PFSK-1 (cell line): ENCODE data around the gene PM20D2.

Source experiments
- FOXP2 ChIP-seq: optimal IDR thresholded peaks from 2 replicates; pipeline ENCODE3; 2011; ENCODE audit warnings: borderline replicate concordance, control low read depth, inconsistent platforms; ENCODE audit not compliant: insufficient read depth; ENCODE audit errors: extremely low read length, extremely low read depth
- REST ChIP-seq, 2 experiments: IDR thresholded peaks; 2 replicates each; pipeline versions ENCODE4 v1.6.1 to v1.8.0; 2011 to 2012; ENCODE audit warnings: low read depth in 2 of 2, low read length in 2 of 2, control low read depth in 1 of 2, inconsistent platforms in 1 of 2, mild to moderate bottlenecking in 1 of 2, moderate library complexity in 1 of 2; ENCODE audit not compliant: insufficient read depth in 1 of 2

- no peak for TF ChIP-seq FOXP2
- no peak for TF ChIP-seq REST (IDR thresholded peaks at IDR 0.05; ENCODE audit: insufficient read depth in 1 of 2, low read depth in 2 of 2, low read length in 2 of 2)
Observed at GRCh38 chr6:89121934-89122333, 23.9 kb upstream of the PM20D2 start.
